GM13977 (cell line): ENCODE results near the gene UFM1.

Experiments
- DNase-seq: peaks from one replicate; pipeline ENCODE4 v3.0.0; 2012; ENCODE audit warnings: low spot score
- in situ Hi-C: fragments of 300-500 bp; cut with MboI; formaldehyde crosslinking; loops from one replicate; pipeline ENCODE4 v1.12.0; 2022; ENCODE audit warnings: low sequenced_read_pairs, low pct_unique_long_range_greater_than_20kb, mixed read lengths, inconsistent platforms; ENCODE audit not compliant: unreplicated experiment
- TF ChIP-seq, protein P1 (sequence below): IDR thresholded peaks from 2 replicates; pipeline ENCODE4 v1.5.1; 2012; ENCODE audit warnings: mild to moderate bottlenecking, control low read depth; ENCODE audit not compliant: insufficient read depth; ENCODE audit errors: extremely low read depth, missing control alignments

The UFM1 gene

DNA sequence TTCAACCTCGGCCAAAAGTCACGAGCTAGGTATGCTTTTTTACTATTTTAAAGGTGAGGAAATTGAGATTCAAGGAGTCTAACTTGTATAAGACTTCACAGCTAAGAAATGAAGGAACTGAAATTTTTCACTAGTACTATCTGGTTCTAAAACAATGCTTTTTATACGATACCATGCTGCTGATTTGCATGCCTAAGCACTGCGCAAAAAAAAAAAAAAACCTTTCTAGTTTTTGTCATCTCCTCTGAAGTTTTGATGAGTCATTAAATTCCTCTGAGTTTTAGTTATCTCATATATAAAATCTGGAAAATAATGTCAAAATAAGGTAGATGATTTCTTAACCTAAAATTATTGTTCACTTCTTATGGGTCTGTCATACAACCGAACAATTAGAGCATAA lies 28.0 kb upstream of the UFM1 start:
- TF ChIP-seq, protein P1, sequence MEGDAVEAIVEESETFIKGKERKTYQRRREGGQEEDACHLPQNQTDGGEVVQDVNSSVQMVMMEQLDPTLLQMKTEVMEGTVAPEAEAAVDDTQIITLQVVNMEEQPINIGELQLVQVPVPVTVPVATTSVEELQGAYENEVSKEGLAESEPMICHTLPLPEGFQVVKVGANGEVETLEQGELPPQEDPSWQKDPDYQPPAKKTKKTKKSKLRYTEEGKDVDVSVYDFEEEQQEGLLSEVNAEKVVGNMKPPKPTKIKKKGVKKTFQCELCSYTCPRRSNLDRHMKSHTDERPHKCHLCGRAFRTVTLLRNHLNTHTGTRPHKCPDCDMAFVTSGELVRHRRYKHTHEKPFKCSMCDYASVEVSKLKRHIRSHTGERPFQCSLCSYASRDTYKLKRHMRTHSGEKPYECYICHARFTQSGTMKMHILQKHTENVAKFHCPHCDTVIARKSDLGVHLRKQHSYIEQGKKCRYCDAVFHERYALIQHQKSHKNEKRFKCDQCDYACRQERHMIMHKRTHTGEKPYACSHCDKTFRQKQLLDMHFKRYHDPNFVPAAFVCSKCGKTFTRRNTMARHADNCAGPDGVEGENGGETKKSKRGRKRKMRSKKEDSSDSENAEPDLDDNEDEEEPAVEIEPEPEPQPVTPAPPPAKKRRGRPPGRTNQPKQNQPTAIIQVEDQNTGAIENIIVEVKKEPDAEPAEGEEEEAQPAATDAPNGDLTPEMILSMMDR: no peak
- DNase-seq: no peak
- in situ Hi-C loops: no loop called here

DNA sequence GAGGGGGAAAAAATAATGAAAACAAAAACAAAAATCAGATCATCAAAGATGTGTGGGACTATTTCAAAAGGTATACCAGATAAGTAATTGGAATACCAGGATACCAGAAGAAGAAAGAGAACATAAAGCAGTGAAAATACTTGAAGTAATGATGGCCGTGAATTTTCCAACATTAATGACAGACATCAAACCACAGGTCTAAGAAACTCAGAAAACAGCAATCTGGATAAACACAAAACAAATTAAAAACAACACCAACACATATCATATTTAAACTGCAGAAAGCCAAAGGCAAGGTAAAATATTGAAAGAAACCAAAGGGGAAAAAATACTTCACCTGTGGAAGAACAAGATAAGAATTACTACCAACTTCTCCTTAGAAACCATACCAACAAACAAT lies 24.2 kb upstream of the UFM1 start:
- no peak for DNase-seq
- TF ChIP-seq, protein P1: no peak
- in situ Hi-C loops: no loop called here

DNA sequence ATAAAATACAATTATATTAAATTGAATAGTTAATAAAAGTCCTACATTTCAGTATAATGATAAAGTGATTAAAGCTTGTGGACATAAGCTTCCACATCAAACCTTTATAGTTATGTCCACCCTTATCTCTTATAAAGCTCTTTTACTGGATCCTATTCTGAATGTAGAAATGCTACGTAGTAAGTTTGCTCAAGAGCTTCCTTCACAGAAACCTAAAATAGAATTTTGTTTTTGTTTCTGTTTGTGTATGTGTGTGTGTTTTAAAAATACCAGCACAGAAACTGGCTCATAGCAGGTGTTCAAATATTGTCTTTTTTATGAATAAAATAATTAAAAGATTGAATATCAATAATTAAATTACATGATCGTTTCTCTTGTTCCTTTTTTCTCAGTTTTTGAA lies 21.0 kb upstream of the UFM1 start:
- DNase-seq: no peak
- TF ChIP-seq, protein P1: no peak
- in situ Hi-C loops: no loop called here

DNA sequence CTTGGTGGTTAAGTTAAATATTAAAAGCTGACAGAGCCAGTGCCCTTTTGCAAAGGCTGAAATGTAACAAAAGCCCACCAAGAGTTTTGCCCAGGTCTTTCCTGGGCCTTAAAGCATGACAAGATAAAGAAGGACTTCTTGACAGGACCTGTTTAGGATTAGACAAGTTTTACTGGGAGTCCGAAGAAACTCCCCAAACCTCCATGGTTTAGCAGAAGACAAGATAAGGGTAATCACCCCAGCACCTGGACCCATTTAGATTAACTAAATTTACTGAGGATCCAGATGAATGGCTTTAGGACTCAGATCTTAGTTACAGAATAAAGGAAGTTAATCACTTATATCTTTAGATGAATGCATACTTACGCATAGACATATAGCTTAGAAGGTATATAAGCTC lies 14.8 kb upstream of the UFM1 start:
- TF ChIP-seq, protein P1: no peak
- DNase-seq: no peak
- in situ Hi-C loops: no loop called here

DNA sequence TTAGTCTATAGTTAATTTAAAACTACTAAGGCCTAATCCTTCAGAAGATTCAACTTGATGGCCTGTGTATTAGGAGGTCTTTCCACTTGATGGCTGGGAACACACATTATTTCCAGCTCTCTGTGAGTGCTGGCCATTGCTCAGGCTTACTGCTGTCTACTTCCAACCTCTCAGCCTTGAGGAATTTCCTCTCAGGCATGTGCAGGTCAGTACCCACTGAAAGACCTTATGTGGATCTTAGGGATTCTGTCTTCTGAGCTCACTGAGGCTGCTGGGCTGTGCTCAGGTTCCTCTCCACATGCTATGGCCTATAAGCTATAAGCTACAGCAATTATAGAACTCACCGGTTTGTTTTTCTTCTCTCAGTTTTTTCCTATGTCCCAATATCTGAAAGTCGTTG lies 11.6 kb upstream of the UFM1 start:
- in situ Hi-C loops: no loop called here
- no peak for DNase-seq
- TF ChIP-seq, protein P1: no peak

DNA sequence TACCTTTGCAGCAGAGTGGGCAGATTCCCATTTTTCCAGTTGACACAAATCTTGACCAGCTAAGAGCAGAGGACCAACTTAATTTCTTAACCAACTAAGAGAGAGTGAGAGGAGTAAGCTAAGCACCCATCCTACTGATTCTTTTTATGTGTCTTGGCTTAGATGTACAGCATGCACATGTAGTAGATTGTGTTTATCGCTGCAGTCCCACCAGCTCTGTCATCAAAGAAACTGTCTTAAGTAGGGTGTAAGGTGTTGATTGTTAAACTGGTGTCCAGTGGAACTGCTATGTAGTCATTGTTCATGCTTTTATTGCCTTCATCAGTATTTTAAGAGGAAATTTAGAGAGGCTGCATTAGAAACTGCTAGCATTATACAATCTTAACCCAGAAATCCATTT lies 9.0 kb upstream of the UFM1 start:
- TF ChIP-seq, protein P1: no peak
- DNase-seq: no peak

DNA sequence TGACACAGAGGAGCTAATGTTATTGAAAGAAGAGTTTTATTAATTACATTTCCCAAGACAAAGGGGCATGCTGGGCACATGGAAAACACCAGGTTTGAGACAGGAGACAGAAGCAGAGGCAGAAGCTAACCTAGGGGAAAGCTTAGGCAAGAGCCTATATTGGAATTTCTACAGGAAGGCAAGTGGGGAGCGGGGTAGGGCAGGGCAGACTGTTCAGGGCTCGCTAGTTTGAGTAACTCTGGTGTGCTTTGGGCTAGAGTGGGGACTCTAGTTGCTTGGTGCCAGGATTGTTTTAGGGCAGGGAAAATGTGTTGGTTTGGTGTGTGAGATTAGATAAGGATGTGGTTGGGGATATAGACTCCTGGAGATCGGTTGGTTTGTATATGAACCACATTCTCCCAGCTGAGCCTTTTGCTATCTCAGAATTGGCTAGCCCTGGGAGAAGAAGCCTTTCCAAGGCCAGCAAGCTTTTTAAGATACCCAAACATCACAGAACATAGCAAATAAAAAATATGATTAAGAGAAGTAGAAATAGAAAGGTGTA lies 8.4 kb upstream of the UFM1 start:
- in situ Hi-C loops: no loop called here
- DNase-seq: no peak
- TF ChIP-seq, protein P1: no peak

More for the DNA sequence above, 9.0 kb upstream of the UFM1 start:
- in situ Hi-C loops: no loop called here
